K562 (cell line): ENCODE data around the gene CXCR6. TPM values are rescaled to one million over a fixed set of nuclear protein-coding genes. Genes with fewer than 3 reads are reported as not detected.

Experiments used
- ATAC-seq: fragments of 200-7000 bp; cut with Tn5 transposase; 3 replicates; pipeline ENCODE4 v1.9.1; 2020; ENCODE audit warnings: moderate library complexity
- BruUV-seq: library from RNA; stranded (reverse); fragments of 400-500 nt; replicated peaks from 2 replicates; lab custom pipeline; 2021; lab: Mats Ljungman, UMichigan
- CTCF ChIA-PET: fragments of 300-600 bp; formaldehyde crosslinking; extraction: SDS; loops from one replicate; lab custom pipeline; 2021; ENCODE audit warnings: low intra/inter-chr PET ratio; lab: Yijun Ruan, JAX
- POLR2A ChIA-PET: fragments of 300-600, 350-650 bp; sonication (Branson Sonifier 250); formaldehyde crosslinking; extraction: SDS; loops from one replicate; lab custom pipeline; 2021; ENCODE audit warnings: antibody characterized with exemption, inconsistent platforms; lab: Yijun Ruan, JAX
- DNase-seq, 4 experiments: peaks; one replicate each; pipeline versions ENCODE4 v3.0.0 to v3.0.0-alpha.2; 2011 to 2018; ENCODE audit warnings: low spot score in 3 of 4, mixed read lengths in 3 of 4; ENCODE audit errors: extremely low read depth in 1 of 4
- FAIRE-seq: peaks from 2 replicates; lab custom pipeline; 2011; peaks lifted over from hg19 to GRCh38; lab: Jason Lieb, UNC
- H2AFZ ChIP-seq: 2 replicates; pipeline ENCODE4 v1.6.0; 2011; ENCODE audit warnings: low read depth, low read length, control low read depth, inconsistent platforms
- H3K27ac ChIP-seq: fragments of 200-600 bp; 3 replicates; pipeline ENCODE4 v1.8.0; 2011; ENCODE audit warnings: low read depth, mild to moderate bottlenecking, control low read depth, inconsistent platforms, low read length, moderate library complexity, mixed read lengths; ENCODE audit errors: extremely low read depth
- H3K27me3 ChIP-seq, 2 experiments: fragments of 300-600 bp in 1 of 2; 2 replicates in 1 of 2; 3 replicates in 1 of 2; pipeline versions ENCODE4 v1.6.0 to v1.8.0; 2011; ENCODE audit warnings: inconsistent platforms in 2 of 2, low read length in 2 of 2, mild to moderate bottlenecking in 1 of 2, mixed read lengths in 1 of 2, moderate library complexity in 1 of 2; ENCODE audit not compliant: control insufficient read depth in 2 of 2, insufficient read depth in 2 of 2
- H3K36me3 ChIP-seq: fragments of 300-600 bp; 3 replicates; pipeline ENCODE4 v1.8.0; 2011; ENCODE audit warnings: mild to moderate bottlenecking, low read length, inconsistent platforms; ENCODE audit not compliant: control insufficient read depth, insufficient read depth
- H3K4me1 ChIP-seq, 2 experiments: fragments of 200-600 bp in 1 of 2; replicated peaks in 1 of 2; 2 replicates in 1 of 2; 3 replicates in 1 of 2; pipeline versions ENCODE4 v1.5.1 to v1.8.0; 2011; ENCODE audit warnings: inconsistent platforms in 2 of 2, low read length in 2 of 2, mild to moderate bottlenecking in 1 of 2, mixed read lengths in 1 of 2, moderate library complexity in 1 of 2; ENCODE audit not compliant: control insufficient read depth in 2 of 2, insufficient read depth in 2 of 2
- H3K4me2 ChIP-seq: 2 replicates; pipeline ENCODE4 v1.6.1; 2011; ENCODE audit warnings: low read length, control low read depth, inconsistent platforms, mixed read lengths; ENCODE audit not compliant: insufficient read depth
- H3K4me3 ChIP-seq: fragments of 200-600 bp; sonication (generic), shearing (Covaris generic); 2 replicates; pipeline ENCODE4 v1.5.1; 2016; ENCODE audit warnings: control low read depth, inconsistent platforms
- H3K79me2 ChIP-seq: fragments of 200-600 bp; 3 replicates; pipeline ENCODE4 v1.8.0; 2011; ENCODE audit warnings: low read length, inconsistent platforms; ENCODE audit not compliant: control insufficient read depth, insufficient read depth
- H3K9ac ChIP-seq, 2 experiments: 2 replicates each; pipeline versions ENCODE4 v1.6.0 to v1.6.1; 2011; ENCODE audit warnings: low read depth in 2 of 2, low read length in 2 of 2, control low read depth in 1 of 2, inconsistent platforms in 1 of 2, mild to moderate bottlenecking in 1 of 2, mixed read lengths in 1 of 2; ENCODE audit not compliant: insufficient read depth in 1 of 2
- H3K9me1 ChIP-seq: one replicate; pipeline ENCODE4 v1.6.0; 2011; ENCODE audit warnings: inconsistent platforms, mild to moderate bottlenecking, low read length, moderate library complexity; ENCODE audit not compliant: control insufficient read depth, insufficient read depth
- H3K9me3 ChIP-seq: replicated peaks from 2 replicates; pipeline ENCODE4 v1.5.1; 2011; ENCODE audit warnings: low read depth, low read length, inconsistent platforms; ENCODE audit not compliant: control insufficient read depth, insufficient read depth
- H4K20me1 ChIP-seq: replicated peaks from 2 replicates; pipeline ENCODE4 v1.6.1; 2011; ENCODE audit warnings: low read length, inconsistent platforms, mixed read lengths; ENCODE audit not compliant: control insufficient read depth, insufficient read depth
- NCOR1 ChIP-seq: fragments of 450-650 bp; IDR thresholded peaks from 2 replicates; pipeline ENCODE4 v1.6.1; 2016; ENCODE audit warnings: mild to moderate bottlenecking, moderate library complexity
- SREBF2 ChIP-seq: sonication (generic); formaldehyde crosslinking; IDR thresholded peaks from 2 replicates; pipeline ENCODE4 v1.4.0; 2020; ENCODE audit warnings: mild to moderate bottlenecking, missing genetic modification reagents
- THAP12 ChIP-seq: fragments of 250-450 bp; sonication (Bioruptor Pico); IDR thresholded peaks from 2 replicates; pipeline ENCODE4 v1.9.0; 2021; ENCODE audit warnings: mild to moderate bottlenecking, inconsistent platforms
- ZC3H8 ChIP-seq: fragments of 450-650 bp; IDR thresholded peaks from 2 replicates; pipeline ENCODE4 v1.6.1; 2017
- ZNF707 ChIP-seq: fragments of 250-450 bp; sonication (Bioruptor Pico); conservative IDR thresholded peaks from 2 replicates; pipeline ENCODE4 v1.8.0; 2022; ENCODE audit warnings: inconsistent platforms, mild to moderate bottlenecking, moderate library complexity
- WGBS: fragments of 100-300 bp; shearing (Covaris generic); methylation state at CpG from one replicate; pipeline ENCODE4 v1.1.6; 2016; ENCODE audit warnings: low coverage, mixed read lengths; ENCODE audit not compliant: insufficient coverage; ENCODE audit errors: missing lambda C conversion rate; 5-methylcytosine and 5-hydroxymethylcytosine counted together
- in situ Hi-C: fragments of 300-500 bp; cut with MboI; formaldehyde crosslinking; loops from 4 replicates; pipeline ENCODE4 v1.15.0; 2018; ENCODE audit warnings: inconsistent platforms, mixed read lengths
- intact Hi-C: fragments of 100-400 bp; cut with micrococcal nuclease; formaldehyde crosslinking; loops from 2 replicates; pipeline ENCODE4 v1.14.2; 2022
- polyA plus RNA-seq, 8 experiments: library from polyadenylated mRNA; depleted of rRNA in 4 of 8; stranded (reverse) in 5 of 8; unstranded in 3 of 8; fragments of >200 nt; fragmentation: Nextera tagmentation in 2 of 8; fragmentation: Illumina TruSeq in 1 of 8; extraction: Ambion mirVana in 2 of 8; extraction: Trizol in 1 of 8; gene quantifications; 2 replicates each; pipeline versions ENCODE4 v1.2.1 to v1.2.3, GENCODE V29; 2011 to 2014; ENCODE audit warnings: inconsistent platforms in 1 of 8, missing spikeins in 1 of 8
- total RNA-seq, 7 experiments: library from RNA; depleted of rRNA in 6 of 7; stranded (reverse); fragments of >200 nt in 6 of 7; fragmentation: Illumina TruSeq in 2 of 7; extraction: Trizol in 2 of 7; gene quantifications; 2 replicates each; pipeline versions ENCODE4 v1.2.1 to v1.2.3, GENCODE V29; 2011 to 2021; ENCODE audit warnings: low replicate concordance in 1 of 7

The CXCR6 gene
- total and polyA plus RNA-seq, 9 of the 15 experiments (the other 6 are each of a cell fraction or from before 2014, with no cell fraction given) = 0.28 TPM; not detected in 8

GRCh38 chr3:45985532-45986302, 42.5 kb downstream of the CXCR6 start:
- BruUV-seq = no TSS peak
- FAIRE-seq = peak; percentile 11
- DNase-seq = no peak
- Histone ChIP-seq H3K4me3 (no peak overlapping the region), H3K79me2 (peaks cover 47% of the 10 kb centered on the region), H3K27me3 (no peaks in the 10 kb centered on the region), H3K9ac (no peak overlapping the region), H3K36me3 (peaks cover 46% of the 10 kb centered on the region), H3K9me3 (no peaks in the 10 kb centered on the region), H3K4me2 (no peak overlapping the region), H3K4me1 (peaks cover 11 to 48% of the 10 kb centered on the region in 2 experiments), H4K20me1 (peaks cover 27% of the 10 kb centered on the region), H2AFZ (no peak overlapping the region), H3K27ac (no peak overlapping the region), H3K9me1 (peaks cover 7% of the 10 kb centered on the region)
- intact Hi-C loops (no loop called here), in situ Hi-C loops (no loop called here)
- ChIA-PET CTCF (no interaction called here), POLR2A (interaction anchor here (0.9 kb wide), 1 partner anchor 13 kb away, joined by 3 read pairs; no protein-coding TSS in a partner anchor)
- no peak for ATAC-seq
- no peak for TF ChIP-seq ZC3H8
- no peak for TF ChIP-seq THAP12 (CRISPR knock-in tag)
- no peak for TF ChIP-seq SREBF2 (CRISPR knock-in tag)
- no peak for TF ChIP-seq NCOR1
- no peak for TF ChIP-seq ZNF707 (CRISPR knock-in tag)
- WGBS = 86% methylated on average over 13 of the region's 13 CpGs
